Measurements from ENCODE around the gene YIPF7. TPM values are rescaled to one million over a fixed set of nuclear protein-coding genes. Genes with fewer than 3 reads are reported as not detected.
A peak's percentile ranks its signal among the peaks of the same experiment; 100 is the strongest.

Gene YIPF7
- total RNA-seq: not detected

- Histone ChIP-seq H3K27me3 (no peaks in the 10 kb centered on the region), H3K4me1 (no peaks in the 10 kb centered on the region), H3K9me3 (no peaks in the 10 kb centered on the region), H3K27ac (no peak within 1 kb of the TSS), H3K36me3 (no peaks in the 10 kb centered on the region), H3K4me3 (no peak within 1 kb of the TSS)
- 83 to 84% methylated on average over 1 of the region's 1 CpG for WGBS, 2 donors
- DNase-seq (no peak), ATAC-seq (ENCODE audit: low FRiP score in 2 of 2) (no peak)
- TF ChIP-seq POLR2AphosphoS5 (IDR thresholded peaks at IDR 0.05) (no peak), POLR2A (IDR thresholded peaks at IDR 0.05) (no peak), EP300 (IDR thresholded peaks at IDR 0.05) (no peak), CTCF (IDR thresholded peaks at IDR 0.05) (no peak)
These were observed at the start of gene YIPF7 for GRCh38 chr4:44651425-44651824. TSS of gene YIPF7 (minus strand) at chr4:44651625. CDS start at chr4:44650100, 1,525 bp downstream.

- TF ChIP-seq EP300 (IDR thresholded peaks at IDR 0.05) (no peak), POLR2AphosphoS5 (IDR thresholded peaks at IDR 0.05) (no peak), CTCF (IDR thresholded peaks at IDR 0.05) (no peak), POLR2A (IDR thresholded peaks at IDR 0.05) (no peak)
- H3K4me3 ChIP-seq: no peak overlapping the region
- H3K4me1 ChIP-seq: peaks cover 0 to 4% (median 0%) of the 10 kb centered on the region in 4 donors
- H3K27me3 ChIP-seq: no peaks in the 10 kb centered on the region
- ATAC-seq (ENCODE audit: low FRiP score in 2 of 2) (no peak), DNase-seq (no peak)
- no peak overlapping the region for H3K27ac ChIP-seq
- 69 to 70% methylated on average over 2 of the region's 2 CpGs for WGBS, 2 donors
- H3K9me3 ChIP-seq: no peaks in the 10 kb centered on the region
- peaks cover 10 to 79% (median 24%) of the 10 kb centered on the region in 4 donors for H3K36me3 ChIP-seq
These were observed 49.6 kb upstream of the YIPF7 start for GRCh38 chr4:44701037-44701436.

- Histone ChIP-seq H3K36me3 (peaks cover 16 to 81% (median 23%) of the 10 kb centered on the region in 4 donors), H3K27ac (no peak overlapping the region), H3K9me3 (no peaks in the 10 kb centered on the region), H3K4me1 (peaks cover 0 to 4% (median 0%) of the 10 kb centered on the region in 4 donors), H3K4me3 (no peak overlapping the region), H3K27me3 (no peaks in the 10 kb centered on the region)
- ATAC-seq (ENCODE audit: low FRiP score in 2 of 2): no peak
- no peak for TF ChIP-seq EP300 (IDR thresholded peaks at IDR 0.05)
- TF ChIP-seq CTCF (IDR thresholded peaks at IDR 0.05): no peak
- TF ChIP-seq POLR2A (IDR thresholded peaks at IDR 0.05): no peak
- no peak for TF ChIP-seq POLR2AphosphoS5 (IDR thresholded peaks at IDR 0.05)
- 71 to 85% methylated on average over 1 of the region's 1 CpG for WGBS, 2 donors
- no peak for DNase-seq
These were observed 49.0 kb upstream of the YIPF7 start for GRCh38 chr4:44700427-44700826.

GRCh38 chr4:44684648-44685047, 33.2 kb upstream of the YIPF7 start:
- 94% methylated on average over 1 of the region's 1 CpG for WGBS, 2 donors
- Histone ChIP-seq H3K4me1 (peaks cover 6 to 11% (median 10%) of the 10 kb centered on the region in 4 donors), H3K27me3 (no peaks in the 10 kb centered on the region), H3K27ac (no peak overlapping the region), H3K36me3 (peaks cover 5 to 75% (median 20%) of the 10 kb centered on the region in 4 donors), H3K4me3 (no peak overlapping the region), H3K9me3 (no peaks in the 10 kb centered on the region)
- DNase-seq (no peak), ATAC-seq (ENCODE audit: low FRiP score in 2 of 2) (no peak)
- no peak for TF ChIP-seq POLR2A (IDR thresholded peaks at IDR 0.05)

- H3K27ac ChIP-seq: peak overlapping the region; percentile 84 to 95 (median 91)
- 3 to 4% methylated on average over 3 of the region's 3 CpGs for WGBS, 2 donors
- ATAC-seq (ENCODE audit: low FRiP score in 2 of 2): no peak
These were observed 27.6 kb upstream of the YIPF7 start for GRCh38 chr4:44679060-44679459.

More at GRCh38 chr4:44679060-44679459, 27.6 kb upstream of the YIPF7 start:
- no peaks in the 10 kb centered on the region for H3K9me3 ChIP-seq
- TF ChIP-seq POLR2A (IDR thresholded peaks at IDR 0.05) (no peak), POLR2AphosphoS5 (IDR thresholded peaks at IDR 0.05) (no peak), CTCF (IDR thresholded peaks at IDR 0.05) (no peak), EP300 (IDR thresholded peaks at IDR 0.05) (no peak)
- peaks cover 0 to 22% (median 5%) of the 10 kb centered on the region in 4 donors for H3K36me3 ChIP-seq
- DNase-seq: no peak
- H3K4me3 ChIP-seq: peak overlapping the region; percentile 66 to 94 (median 76)
- H3K27me3 ChIP-seq: no peaks in the 10 kb centered on the region
- peaks cover 17 to 21% (median 19%) of the 10 kb centered on the region in 4 donors for H3K4me1 ChIP-seq
